HG03575 (cell line): Measurements from ENCODE around the gene USP3.
A peak's percentile ranks its signal among the peaks of the same experiment; 100 is the strongest.

Source experiments
- ATAC-seq: cut with Tn5 transposase; IDR thresholded peaks from one replicate; pipeline ENCODE4 v1.9.1; 2021; ENCODE audit not compliant: unreplicated experiment, insufficient number of reproducible peaks, low FRiP score; ENCODE audit errors: extremely low read depth

The USP3 gene

GRCh38 chr15:63493436-63493835 lies 11.0 kb upstream of the USP3 start:
- ATAC-seq = no peak

- ATAC-seq = no peak
Observed at GRCh38 chr15:63494408-63494807, 10.0 kb upstream of the USP3 start.

GRCh38 chr15:63495343-63495742 lies 9.1 kb upstream of the USP3 start:
- ATAC-seq = no peak

GRCh38 chr15:63495780-63496488 lies 8.5 kb upstream of the USP3 start:
- no peak for ATAC-seq

GRCh38 chr15:63497642-63498467 lies 6.5 kb upstream of the USP3 start:
- no peak for ATAC-seq

GRCh38 chr15:63499175-63499549 lies 5.2 kb upstream of the USP3 start:
- no peak for ATAC-seq

- no peak for ATAC-seq
Observed at GRCh38 chr15:63499611-63500010, 4.8 kb upstream of the USP3 start.

GRCh38 chr15:63500265-63501250 lies 3.8 kb upstream of the USP3 start:
- no peak for ATAC-seq

- ATAC-seq = no peak
Observed at GRCh38 chr15:63501256-63502089, 2.9 kb upstream of the USP3 start.

- no peak for ATAC-seq
Observed at GRCh38 chr15:63502137-63502766, 2.1 kb upstream of the USP3 start.

- ATAC-seq = peak; percentile 35
Observed at GRCh38 chr15:63502843-63503738, 1.3 kb upstream of the USP3 start.

GRCh38 chr15:63503739-63504246 lies 600 bp upstream of the USP3 start:
- no peak for ATAC-seq

GRCh38 chr15:63504979-63505841 lies 817 bp downstream of the USP3 start:
- no peak for ATAC-seq

GRCh38 chr15:63505842-63506222 lies 1.4 kb downstream of the USP3 start:
- ATAC-seq = no peak

GRCh38 chr15:63506537-63507035 lies 2.2 kb downstream of the USP3 start:
- ATAC-seq = no peak
